ENCODE data around the gene TRIM38.
"Not testable (repeated sequence)": the region's sequence is repeated elsewhere in the genome, so short reads cannot be mapped to it uniquely, and the experiment has no call there.

The TRIM38 gene, protein sequence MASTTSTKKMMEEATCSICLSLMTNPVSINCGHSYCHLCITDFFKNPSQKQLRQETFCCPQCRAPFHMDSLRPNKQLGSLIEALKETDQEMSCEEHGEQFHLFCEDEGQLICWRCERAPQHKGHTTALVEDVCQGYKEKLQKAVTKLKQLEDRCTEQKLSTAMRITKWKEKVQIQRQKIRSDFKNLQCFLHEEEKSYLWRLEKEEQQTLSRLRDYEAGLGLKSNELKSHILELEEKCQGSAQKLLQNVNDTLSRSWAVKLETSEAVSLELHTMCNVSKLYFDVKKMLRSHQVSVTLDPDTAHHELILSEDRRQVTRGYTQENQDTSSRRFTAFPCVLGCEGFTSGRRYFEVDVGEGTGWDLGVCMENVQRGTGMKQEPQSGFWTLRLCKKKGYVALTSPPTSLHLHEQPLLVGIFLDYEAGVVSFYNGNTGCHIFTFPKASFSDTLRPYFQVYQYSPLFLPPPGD
- 83.3 reads per million, percentile 79 among the genes with 10 or more reads in this experiment for total RNA-seq

DNA sequence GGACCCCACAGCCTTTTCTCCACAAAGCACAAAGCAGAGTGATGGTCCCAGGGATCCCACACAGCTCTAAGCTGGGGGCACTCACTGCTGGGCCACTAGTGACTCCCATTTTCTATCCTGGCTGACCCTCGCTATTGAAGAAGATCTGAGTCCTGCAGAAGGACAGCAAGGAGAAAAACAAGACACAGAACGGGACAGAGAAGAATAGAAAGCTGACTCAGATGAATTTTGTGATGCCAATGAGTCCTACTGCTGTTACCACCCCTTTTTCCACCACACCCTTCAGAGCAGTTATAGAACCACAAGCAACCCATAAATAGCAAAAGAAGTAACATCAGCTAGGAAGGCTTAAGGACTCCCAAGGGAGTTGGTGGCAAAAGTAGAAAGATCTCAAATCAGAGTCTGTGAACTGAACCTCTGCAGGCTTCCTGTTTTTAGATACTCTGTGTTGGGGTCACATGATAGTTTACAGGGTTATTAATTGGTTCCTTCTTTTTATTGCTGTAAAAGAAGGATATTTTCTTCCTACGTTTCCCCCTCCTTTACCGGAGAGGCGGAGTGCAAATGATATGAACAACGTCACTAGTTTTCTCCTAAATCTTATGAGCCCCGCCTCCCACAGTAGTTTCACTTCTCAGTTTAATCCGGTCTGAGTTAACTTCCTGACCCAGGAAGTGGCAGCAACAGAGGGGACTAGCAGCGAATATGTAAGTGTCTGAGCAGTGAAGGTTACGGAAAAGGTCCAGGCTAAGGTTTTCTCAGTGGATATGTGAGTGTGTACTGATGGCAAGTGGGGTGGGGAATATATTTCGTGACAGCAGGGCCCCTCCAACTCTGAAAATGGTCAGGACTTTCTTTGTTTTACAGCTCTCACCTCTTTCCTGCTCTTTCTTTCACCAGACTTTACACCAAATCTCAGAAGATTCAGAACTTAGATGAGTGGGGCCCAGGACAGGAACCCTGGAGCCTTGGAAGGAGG is at the start of gene TRIM38:
Gene TRIM38 (plus strand): TSS at position 654 of the 979 bp plus-strand sequence. CDS start 3,721 bp downstream, outside the sequence.
- DNase-seq = peak; percentile 74

DNA sequence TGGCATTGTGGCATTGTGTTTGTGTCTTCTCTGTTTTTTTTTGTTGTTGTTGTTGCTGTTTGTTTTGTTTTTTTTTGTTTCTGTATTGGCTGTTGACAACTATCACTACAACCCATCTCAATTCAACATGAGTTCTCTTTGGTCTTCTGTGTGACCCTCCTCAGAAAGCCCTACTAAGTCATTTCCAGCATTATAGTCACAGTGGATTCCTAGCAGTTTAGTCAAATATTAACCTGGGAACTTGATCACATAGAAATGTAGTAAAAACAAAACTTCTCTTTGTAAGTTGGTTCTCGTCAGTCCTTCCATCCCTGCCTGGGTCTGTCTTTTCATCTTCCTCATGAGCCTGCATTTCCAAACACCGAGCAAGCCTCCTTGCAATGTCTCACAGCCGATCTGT is 48.9 kb upstream of the TRIM38 start:
- no peak for DNase-seq

DNA sequence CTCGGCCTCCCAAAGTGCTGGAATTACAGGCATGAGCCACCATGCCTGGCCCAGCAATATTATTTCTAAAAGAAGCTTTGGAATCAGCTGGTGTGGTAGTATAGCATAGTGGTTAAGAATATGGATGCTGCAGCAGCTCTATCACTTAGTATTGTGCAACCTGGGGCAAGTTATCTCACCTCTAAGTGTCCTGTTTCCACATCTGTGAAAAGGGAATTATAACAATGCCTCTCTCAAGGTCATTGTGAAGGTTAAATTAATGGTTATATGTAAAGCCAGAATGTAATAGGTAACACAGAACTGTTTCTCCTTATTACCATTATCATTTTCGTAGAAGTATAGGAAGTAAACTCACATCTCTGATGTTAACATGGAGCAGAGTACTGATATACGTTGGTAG is 46.3 kb upstream of the TRIM38 start:
- DNase-seq = no peak

DNA sequence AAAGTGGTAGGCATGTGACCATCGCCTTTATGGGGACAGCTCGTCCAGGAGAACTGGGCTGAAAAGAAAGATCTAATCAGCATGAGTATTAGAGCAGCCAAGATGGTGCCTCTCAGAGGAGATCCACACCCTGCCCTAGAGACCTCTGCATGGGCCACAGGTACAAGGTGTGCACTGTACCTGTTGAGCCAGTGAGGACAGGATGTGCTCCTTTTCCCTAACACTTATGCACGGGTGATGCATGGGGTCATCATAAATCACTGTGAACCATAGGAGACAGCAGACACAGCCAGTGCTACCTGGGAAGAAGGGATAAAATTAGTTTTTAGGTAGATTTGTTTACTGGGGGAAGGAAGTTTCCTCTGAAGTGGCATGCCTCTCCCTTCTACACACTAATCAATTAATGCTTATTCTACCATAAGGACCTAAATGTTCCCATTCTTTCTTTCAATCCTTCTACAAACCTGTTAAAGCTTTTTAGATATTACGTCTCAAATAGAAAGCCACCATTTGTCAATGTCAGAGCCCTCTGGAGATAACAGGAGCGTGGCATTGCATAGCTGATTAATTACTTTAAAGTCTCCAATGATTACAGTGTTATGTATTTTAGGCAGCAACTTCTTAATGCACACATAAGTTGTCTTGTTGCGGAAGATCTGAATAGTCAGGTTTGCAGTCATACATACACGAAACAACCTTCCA is 45.7 kb upstream of the TRIM38 start:
- no peak for DNase-seq

DNA sequence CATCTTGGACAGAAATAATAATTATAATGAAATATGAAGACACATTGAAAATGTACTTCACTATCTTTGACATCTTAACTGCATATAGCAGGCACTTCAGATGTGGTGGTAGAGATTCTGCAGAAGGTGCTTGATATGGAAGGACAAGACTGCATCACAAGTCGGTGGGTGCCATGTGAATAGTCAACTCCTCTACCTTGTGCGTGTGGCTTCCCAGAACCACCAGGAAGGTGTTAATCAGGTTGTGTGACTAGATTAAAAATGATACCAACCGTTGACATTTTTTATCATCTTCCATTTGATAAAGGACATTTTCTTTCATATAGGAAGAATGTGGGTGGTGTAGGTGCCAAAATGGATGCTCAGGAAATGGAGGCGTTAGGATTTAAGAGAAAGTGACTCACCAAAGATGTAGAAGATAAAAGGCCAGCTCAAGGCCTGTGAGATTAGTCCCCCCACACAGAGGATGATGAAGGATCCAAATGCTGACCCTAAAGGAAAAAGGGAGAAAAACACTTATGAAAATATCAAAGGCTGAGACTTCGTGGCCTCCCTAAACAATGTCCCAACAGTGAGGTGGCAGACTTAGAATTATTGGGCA is 44.4 kb upstream of the TRIM38 start:
- no peak for DNase-seq

DNA sequence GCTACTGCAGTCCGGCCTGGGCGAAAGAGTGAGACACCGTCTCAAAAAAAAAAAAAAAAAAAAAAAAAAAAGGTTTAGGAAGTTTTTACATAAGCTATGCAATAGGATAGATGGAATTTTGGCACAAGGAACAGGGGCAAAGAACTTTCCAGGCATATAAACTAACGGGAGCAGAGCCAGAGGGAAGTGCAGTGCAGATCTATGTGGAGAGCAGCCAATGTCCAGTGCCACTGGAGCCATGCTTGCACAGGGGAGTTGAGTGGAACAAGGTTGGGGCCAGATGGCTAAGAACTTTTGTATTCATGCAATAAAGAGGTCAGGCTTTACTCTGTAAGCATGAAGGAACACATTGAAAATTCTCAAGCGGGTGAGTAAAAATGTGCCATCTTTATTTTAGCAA is 42.9 kb upstream of the TRIM38 start:
- no peak for DNase-seq

DNA sequence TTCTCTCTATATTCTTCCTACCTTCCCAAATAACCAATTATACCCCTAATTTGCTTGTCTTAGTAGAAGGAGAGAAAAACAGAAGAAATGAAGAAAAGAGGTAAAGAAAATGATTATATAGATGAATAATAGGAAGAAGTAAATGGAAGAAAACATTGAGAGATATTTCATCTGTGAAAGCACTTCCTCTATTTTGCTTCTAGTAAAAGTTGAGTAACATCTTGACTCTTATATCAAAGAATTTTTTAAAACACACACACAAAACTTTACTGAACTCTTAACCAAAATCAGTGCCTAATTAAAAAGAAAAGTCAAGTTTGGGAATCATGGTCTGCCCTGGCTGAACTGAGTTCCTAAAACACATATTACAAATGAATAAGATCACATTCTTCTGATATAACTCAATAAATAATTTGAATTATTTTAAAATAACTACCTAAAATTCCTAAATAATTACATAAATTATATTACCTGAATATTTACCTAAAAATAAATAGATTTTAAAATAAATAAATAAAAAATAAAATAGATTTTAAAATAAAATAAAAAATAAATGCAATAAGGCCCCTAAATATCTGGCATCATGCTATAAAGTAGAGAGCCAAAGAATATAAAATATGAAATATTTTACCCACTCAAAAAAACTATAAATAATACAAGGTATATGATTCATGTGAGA is 40.9 kb upstream of the TRIM38 start:
- no peak for DNase-seq

DNA sequence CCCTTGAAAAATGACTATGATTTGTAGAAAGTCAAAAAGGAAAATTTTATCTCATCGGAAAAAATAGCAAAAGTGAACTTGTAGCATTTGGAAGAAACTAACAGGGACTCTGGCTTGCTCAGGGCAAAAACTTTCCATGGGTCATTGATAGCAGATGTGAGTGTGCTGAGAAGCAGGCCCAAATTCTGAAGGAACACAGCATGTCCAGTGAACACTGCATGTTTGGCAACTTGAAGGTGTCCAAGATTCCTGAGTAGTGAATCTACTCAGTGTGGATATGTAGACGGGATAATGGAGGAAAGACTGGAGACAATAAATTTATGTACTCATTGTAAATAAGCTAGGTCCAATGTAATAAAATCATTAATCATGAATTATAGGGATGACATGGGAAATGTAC is 40.3 kb upstream of the TRIM38 start:
- DNase-seq = no peak

DNA sequence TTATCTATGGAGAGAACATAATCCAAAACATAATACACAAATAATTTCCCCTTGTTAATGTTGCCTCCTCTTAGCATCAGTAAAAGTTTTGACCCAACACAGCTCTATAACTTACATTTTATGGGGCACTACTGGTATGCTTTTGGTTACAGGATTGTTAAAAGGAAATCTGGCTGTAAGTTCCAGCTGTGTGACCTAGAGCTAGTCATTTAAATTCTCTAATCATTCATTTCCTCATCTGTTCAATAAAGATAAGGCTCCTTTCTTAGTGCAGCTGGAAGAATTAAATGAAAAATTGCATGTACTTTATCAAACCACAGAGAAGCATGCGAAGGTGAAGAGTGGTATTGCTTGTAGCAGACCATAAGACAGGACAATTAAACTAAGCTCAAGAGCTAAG is 36.7 kb upstream of the TRIM38 start:
- DNase-seq = no peak

DNA sequence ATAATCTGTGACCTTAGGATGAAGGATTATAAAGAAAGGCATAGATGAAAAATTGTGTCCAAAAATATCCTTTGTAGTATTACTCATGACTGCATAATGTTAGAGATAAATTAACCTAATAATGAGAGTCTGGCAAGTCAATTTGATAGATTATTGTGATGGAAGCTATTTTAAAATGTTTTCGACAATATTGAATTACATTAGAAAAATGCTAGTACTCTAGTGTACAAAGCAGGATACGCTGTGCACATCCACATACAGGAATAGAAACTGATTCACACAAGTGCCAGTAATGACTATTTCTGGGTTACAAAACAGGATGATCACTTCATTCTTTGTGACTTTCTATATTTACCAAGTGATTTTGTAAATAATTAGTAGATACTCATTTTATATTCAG is 35.4 kb upstream of the TRIM38 start:
- no peak for DNase-seq

DNA sequence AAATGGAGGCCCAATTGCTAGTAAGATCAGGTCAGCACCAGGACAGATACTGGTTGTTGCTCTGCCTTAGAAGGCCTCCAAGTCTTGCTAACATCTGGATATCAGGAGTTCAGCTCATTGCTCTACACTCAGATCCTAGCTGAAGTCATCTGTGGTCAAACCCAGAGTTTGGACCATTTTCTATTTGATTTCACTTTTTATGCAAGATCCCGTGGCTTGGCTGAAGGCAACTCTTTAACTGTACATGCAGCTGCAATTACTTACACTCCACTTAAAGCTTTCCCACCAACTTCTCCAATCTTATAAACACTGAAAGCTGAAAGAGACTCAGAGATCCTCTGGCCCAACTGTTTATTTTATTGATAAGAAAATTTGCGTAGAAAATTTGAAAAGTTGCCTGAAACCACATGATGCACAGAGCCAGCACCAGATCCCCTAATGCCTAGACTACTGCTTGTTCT is 34.8 kb upstream of the TRIM38 start:
- DNase-seq = no peak

DNA sequence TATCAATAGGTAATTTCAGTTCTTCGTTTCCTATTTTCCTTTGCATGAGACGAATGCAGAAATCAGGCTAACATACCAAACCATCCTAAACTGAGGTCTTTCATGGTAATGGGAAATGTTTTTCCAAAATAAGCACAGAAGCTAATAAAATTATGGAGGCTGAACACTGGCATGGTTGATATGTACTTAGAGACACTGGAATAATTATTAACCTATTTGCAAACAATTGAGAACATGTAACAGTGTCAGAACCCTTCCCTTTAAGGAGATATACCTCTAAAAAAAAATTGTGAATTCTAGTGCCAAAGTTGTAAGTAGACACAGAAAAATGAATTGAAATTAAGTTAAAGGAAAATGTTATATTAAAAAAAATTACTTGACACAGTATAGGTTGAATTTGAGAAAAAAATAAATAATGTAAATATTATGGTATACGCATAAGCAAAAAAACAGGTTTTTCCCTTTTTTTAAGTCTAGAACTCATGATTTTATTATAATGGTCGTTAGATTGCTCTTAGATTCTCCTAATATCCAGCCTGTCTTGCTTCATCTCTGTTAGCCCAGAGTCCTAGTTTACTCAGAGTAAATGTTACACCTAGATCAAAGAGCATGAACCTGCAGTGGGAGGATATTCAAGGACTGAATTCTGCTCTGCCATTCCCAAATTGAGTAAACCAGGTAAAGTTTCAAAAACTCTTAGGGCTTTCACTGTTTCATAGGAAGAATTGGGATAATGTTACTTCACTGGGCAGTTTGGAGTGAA is 33.9 kb upstream of the TRIM38 start:
- no peak for DNase-seq

DNA sequence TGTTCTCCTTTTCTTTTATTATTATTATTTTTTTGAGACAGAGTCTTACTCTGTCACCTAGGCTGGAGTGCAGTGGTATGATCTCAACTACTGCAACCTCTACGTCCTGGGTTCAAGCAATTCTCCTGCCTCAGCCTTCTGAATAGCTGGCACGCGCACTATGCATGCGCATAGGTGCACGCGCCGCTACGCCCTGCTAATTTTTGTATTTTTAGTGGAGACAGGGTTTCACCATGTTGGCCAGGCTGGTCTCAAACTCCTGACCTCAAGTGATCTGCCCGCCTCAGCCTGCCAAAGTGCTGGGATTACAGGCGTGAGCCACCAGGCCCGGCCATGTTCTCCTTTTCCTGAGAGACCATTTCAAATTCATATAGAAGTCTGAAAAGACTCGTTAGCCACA is 32.8 kb upstream of the TRIM38 start:
- DNase-seq = not testable (repeated sequence)

DNA sequence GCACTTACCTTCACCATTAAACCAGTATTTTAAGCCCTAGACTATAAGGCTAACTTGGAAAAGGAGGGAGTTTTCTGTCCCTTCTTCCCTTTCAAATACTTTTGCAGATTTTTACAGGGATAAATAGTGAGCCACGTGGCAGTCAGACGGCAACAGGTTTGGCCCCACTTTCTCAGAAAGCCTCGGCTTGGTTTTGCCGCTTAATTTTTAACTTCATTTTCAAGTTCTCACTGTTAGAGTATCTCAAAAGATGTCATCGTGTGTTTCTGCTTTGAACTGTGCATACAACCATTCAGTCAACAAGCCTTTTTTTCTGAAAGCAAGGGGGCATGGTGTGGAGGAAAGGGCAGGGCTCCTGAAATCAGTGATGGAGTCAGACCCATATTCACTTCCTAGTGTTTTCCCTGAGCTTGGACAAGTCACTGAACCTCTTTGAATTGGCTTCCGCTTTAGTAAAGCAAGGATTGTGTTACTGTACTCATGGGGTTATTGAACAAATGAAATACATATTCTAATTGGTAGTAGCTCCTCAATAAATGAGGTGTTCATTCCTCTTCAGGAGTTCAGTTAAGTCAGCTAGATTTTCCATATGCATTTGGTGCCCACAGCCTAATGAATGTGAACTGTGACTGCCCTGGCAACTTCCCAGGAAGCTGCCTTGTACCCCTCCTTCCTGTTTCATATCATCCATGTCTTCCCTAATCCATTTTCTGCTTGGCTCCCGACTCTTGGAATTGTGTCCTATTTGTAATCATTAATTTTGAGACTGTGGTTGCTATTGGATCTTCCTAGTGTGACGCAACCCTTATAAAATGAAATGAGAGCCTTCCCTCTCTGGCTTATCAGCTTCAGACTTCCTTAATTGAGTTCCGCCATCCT is 31.8 kb upstream of the TRIM38 start, which contains the start of gene SLC17A2:
Gene SLC17A2 (minus strand): TSS at position 160 of the 879 bp plus-strand sequence. CDS start 4,895 bp downstream, outside the sequence.
- no peak for DNase-seq

DNA sequence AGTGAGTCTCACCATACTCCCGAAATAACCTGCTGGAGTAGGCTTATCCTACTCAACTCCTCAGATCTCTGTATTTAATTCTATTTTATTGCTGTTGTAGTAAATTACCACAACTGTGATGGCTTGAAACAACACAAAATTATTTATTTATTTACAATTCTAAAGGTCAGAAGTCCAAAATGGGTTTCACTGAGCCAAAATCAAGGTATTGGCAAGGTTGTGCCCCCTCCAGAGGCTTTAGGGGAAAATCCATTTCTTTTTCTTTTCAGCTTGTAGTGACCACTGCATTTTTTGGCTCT is 31.2 kb upstream of the TRIM38 start:
- no peak for DNase-seq

DNA sequence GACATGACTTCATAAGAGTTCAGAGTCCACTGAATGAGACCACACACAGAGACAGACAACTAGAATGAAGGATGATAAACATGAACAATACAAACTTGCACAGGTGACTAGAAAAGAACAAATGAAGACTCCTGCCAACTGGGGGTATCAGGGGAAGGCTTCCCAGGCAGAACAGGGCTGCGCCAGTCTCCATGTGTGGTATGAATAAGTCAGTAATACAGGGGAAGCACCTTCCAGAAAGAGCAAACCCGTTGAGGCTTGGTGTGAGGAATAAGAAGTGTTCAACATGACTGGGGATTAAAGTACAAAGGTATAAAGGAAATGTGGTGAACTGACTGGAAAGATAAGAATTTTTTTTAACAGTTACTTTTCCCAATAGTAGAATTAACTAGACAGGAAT is 28.4 kb upstream of the TRIM38 start:
- no peak for DNase-seq

DNA sequence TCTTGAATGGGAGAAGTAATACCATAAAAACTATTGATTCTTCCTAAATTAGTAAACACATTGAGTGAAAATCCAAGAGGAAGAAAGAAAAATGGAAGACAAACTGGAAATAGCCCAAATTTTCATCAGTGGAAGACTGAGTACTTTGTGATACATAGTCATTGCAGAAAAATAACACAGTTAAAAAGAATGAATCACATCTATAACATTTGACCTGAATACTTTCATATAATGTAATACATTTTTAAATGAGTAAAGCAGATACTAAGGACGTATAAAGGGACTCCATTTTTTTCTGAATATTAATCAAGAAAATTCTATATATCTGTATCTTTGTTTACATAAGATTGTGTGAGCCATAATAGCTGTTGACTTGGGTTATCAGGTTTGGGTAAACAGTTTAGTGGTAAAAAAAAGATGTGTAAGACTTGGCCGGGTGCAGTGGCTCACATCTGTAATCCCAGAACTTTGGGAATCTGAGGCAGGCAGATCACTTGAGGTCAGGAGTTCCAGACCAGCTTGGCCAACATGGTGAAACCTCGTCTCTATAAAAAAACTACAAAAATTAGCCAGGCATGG is 27.8 kb upstream of the TRIM38 start:
- DNase-seq = no peak

DNA sequence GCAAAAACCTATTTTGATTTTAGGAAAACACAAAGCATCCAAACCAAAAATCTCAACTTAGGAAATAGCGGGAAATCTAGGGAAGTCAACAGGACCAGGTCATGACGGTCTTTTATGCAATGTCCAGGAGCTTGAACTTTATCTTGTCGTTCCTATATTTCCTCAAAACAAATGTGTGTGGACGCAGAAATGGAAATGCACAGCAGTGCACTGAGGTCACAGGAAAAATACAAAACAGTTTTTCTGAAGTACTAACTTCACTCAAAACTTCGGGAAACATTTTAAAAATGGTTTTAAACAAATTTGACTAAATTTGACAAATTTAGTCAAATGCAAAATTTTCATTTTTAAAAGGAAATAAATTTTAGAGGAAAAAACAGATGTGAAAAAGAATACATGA is 26.6 kb upstream of the TRIM38 start:
- no peak for DNase-seq

DNA sequence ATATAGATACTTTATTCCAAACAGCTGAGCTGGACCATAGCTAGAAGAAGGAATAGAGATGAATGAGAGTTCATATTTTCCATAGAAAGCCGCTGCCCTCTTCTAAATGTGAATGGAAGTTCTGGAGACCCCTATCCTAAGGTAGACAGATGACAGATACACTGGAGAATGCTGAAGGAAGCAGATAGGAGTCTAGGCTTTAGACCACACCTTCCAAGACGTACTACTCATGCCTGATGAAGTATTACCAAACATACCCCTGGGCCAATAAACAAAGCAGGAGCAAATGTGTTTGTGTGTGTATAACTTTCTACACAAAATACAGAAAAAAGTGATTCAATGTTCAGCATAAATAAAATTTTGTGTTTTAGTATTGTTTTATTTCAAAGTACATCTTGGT is 23.0 kb upstream of the TRIM38 start:
- DNase-seq = no peak
